Measurements from ENCODE around the gene GRID2.

The GRID2 gene

DNA sequence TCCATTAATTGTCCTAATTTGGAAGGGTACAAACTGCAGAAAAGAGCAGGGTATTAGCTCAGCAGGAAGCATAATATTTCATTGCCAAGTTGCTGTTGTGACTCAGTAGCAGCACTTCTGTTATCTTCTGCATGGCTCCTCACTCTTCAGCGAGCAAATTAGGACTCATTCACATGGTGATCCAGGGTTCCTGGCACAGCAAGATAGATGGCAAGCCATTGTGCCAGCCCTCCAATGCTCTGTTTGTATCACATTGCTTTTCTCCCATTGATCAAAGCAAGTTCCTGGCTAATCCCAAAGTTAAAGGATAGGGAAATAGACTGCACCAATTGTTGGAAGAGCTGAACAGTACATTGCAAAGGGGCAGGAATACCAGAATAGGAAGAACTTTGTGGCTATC lies 1142.3 kb downstream of the GRID2 start:
- DNase-seq, result no peak

DNA sequence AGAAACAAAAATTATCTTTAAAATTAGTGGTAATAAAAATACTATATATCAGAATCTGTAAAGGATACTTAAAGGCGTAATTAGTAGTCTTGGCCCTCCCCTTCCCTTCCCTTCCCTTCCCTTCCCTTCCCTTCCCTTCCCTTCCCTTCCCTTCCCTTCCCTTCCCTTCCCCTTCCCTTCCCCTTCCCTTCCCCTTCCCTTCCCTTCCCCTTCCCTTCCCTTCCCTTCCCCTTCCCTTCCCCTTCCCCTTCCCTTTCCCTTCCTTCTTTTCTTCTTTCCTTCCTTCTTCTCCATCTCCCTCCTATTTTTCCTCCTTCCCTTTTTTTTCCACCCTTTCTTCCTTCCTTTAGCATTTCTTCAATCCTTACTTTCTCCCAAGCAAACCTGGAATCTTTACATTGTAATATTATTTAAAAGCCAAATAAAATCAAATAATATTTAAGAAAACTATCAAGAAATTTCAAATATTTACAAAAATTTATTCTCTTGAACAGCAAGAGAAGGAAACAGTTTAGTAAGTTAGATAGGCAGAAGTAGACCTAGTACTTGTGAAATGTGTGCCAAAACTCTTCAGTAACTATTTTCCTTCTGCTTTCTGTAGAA lies 1145.0 kb downstream of the GRID2 start:
- DNase-seq, result no peak

DNA sequence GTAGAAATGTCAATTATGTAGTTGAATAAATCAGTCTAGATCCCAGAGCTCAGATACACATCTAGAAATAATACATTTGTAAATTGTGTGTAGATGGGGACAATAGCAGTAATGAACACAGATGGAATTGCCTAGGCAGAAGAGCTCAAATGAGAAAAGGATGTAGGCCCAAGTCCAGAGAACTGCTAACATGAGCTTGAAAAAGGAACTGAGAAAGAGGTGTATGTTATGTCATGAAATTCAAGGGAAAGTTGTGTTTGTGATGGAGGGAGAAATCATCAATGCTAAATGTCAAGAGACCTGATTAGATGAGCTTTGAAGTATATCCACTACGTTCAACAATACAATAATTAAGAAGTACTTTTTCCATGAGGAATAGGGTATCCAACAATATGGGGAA lies 1148.2 kb downstream of the GRID2 start:
- no peak for DNase-seq

DNA sequence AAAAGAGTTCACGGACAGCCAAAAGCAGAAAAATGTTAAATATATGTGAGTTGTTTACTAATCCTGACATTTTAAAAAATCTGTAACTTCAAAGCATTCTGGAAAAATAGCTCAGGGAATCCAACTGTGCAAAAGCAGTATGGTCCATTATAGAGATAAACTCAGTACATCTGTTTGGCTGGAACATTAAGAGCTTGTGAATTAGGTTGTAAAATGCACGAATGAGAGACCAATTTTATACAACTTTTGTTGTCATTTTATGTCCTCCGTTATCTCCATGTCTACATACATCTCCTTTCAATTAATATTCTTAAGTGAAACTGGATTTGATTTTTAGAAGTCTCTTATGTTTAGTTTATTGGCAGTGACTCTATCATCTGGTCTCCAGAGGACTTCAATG lies 1157.8 kb downstream of the GRID2 start:
- DNase-seq, result no peak

DNA sequence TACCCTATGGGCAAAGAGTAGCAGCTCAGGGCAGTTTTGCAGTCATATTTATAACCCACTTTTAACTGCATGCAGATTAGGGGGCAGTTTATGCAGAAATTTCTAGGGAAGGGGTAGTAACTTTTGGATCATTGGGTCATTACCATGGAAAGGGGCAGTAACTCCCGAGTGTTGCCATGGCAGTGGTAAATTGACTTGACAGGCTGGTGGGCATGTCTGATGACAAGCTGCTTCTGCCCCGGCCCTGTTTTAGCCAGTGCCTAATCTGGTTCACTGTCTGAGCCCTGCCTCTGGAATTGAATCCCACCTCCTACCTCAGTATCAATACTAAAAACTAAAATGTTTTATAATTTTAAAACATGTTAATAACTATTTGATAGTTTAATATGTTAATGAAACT lies 1162.7 kb downstream of the GRID2 start:
- DNase-seq, result no peak

DNA sequence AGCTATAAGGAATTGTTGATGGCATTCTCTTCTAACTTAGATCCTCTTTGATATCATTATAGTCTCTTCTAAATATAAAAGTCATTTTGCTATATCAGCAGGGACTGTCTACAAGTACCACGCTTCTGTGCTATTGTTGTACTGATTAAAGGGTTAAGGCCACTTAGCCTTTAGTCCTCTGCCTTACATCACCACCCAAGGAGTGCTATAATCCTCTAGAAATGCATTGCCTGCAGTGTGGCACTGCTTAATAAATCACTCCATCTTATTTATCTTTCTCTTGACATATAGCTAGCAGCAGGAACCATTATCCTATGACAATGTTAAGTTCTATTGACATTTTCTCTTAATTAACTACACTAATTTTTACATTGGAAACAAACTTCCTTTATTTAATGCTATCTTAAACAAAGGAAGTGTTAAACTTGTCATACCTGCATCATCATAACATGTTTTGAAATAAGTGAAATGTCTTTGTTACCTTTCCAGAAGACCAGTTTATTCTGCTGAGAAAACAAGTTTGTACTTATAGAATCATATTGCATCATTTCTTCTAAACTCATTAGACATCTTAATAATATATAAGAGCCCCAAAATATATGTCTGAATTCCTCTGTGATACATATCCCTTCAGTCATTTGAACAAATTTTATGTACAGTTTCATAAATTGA lies 1163.9 kb downstream of the GRID2 start:
- no peak for DNase-seq

DNA sequence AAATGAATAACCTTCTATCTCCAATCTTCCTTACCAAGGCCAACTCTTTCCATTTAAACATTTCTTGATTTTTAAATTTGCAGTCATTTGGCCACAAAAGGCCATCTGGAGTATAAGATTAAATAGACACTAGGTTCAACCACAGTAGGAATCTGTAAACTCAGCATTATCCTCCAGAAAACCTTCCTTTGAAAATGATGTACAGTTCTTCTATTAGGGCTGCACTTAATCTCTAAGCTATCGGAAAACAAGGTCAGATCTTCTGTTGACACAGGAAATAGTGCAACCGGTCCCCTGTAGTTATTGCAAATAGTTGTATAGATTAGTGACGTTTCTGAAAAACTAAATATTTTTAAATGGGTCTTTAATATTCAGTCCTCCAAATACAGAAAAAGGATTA lies 1165.8 kb downstream of the GRID2 start:
- DNase-seq, result no peak

DNA sequence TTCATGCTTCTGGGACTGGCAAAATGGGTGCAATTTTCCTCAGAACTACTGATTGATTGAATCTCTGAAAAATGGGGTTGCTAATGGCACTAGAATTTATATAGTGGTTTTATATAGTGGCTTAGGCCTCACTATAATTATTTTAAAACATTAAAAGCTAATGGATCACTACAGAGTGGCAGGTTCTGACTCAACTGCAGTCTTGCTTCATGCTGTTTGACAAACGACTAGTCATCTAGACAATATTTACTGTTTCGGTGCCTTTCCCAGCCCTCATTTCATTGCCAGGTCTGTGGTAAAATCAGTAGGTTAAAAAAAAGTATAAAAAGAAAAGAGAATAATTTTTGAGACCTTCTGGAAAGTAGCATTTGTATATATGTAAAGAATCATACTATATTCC lies 1172.0 kb downstream of the GRID2 start:
- no peak for DNase-seq

DNA sequence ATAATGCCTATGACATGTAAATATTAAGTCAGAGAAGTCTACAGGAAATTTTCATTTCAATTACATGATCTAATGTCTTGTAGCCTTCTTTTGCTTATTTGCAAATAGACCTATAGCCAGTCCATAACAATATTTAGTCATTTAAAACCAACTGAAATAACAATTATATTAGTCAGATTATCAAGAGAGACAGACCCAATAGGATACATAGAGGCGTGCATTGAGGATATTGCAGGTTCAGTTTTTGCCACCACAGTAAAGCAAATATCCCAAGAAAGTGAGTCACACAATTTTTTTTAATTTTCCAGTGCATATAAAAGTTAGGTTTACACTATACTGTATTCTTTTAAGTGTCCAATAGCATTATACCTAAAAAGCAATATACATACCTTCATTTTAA lies 1175.0 kb downstream of the GRID2 start:
- DNase-seq, result no peak

DNA sequence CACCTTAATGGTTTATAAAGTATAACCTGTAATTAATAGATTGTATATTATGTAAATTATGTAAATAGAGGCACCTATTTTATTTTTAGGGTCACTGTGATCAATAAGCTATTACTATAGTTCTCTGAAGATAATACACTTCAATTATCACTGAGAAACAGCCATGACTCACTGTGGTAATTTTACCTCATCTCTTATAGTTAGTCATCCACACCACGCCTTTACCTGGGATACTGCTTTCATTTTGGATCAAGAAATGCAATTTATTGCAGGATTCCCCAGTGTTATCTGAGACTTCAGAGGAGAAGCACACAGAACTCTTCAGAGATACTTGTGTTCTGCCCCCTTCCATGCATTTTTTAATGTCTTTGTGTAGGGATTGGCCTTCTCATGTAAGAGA lies 1176.7 kb downstream of the GRID2 start:
- no peak for DNase-seq

DNA sequence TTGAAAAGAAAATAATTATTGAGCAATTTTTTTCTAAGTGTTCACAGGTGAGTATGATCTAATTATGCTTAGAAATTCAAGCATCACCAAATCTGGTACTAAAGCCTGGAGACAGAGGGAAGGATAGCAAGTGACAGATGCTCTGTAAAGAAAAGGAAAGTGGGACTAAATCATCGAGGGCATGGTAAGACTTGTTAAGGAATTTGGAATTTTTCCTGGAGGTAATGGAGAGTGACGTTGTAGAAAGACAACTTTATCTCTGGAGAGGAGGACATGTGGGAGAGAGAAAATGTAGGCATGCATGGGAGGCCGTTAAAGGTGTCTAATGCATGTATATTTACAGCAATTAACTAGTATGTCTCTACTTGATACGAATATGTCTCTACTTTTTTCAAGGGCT lies 1191.6 kb downstream of the GRID2 start:
- no peak for DNase-seq

DNA sequence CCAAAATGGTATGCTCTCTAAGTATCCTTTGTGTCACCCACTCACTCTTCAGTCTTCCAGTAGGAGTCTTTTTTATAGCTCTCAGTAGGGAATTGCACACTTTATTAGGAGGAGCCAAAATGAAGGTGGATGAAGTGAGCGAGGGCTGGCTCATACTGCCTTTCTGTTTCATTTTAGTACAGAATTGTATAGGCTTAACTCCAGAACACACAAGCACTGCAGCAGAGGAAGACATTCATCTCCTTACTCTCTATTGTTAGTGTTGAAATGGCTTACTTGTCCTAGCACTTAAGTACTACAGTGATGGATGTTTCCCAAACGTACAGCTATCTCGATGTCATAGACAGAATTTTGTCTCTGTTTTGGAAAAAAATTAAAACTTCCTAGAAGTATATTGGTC lies 1197.5 kb downstream of the GRID2 start:
- DNase-seq, result no peak

DNA sequence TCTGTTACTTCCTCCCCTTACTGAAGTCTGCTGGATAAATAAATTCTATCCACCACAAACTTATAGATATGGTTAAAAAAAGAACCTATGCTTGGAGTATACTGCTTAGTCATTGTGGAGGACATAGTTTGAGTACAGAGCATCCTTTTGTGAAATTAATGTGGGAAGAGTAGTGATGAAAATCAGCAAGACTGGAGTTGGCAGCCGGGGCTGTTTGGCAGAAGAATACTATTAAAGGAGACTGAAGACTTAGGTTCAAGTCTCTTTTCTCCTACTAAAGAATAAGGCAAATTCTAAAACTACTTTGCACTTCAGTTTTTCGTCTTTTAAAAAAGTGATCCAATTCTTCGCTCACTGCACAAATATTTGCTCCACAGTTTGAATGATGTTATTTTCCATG lies 1198.2 kb downstream of the GRID2 start:
- no peak for DNase-seq

DNA sequence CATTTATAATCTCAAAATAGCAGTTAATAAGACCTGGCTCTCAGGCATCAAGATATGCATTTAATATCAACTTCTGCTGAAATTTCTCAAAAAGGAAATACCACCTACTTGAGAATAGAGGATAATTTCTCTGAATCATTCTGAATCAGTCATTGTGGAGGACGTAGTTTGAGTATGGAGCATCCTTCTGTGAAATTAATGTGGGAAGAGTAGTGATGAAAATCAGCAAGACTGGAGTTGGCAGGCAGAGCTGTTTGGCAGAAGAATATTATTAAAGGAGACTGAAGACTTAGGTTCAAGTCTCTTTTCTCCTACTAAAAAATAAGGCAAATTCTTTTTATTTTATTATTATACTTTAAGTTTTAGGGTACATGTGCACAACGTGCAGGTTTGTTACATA lies 1199.2 kb downstream of the GRID2 start:
- DNase-seq, result no peak

DNA sequence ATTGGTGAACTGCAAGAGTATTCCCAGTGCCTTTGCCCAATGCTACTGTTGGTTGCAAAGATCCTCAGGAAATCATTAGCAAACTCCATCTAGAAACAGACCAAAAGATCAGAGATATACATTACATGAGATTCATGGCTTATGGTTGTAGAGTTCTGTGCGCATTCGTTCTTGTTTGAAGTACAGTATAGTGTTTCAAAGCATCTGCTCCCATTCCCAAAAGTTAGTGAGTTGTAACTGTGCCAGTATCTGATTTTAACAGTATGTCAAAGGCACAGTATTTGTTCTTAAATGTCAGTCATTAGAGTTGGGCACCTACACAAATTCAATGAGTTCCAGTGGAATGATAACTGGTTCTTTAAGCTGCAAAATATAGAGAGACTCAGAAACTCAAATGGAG lies 1210.1 kb downstream of the GRID2 start:
- no peak for DNase-seq

DNA sequence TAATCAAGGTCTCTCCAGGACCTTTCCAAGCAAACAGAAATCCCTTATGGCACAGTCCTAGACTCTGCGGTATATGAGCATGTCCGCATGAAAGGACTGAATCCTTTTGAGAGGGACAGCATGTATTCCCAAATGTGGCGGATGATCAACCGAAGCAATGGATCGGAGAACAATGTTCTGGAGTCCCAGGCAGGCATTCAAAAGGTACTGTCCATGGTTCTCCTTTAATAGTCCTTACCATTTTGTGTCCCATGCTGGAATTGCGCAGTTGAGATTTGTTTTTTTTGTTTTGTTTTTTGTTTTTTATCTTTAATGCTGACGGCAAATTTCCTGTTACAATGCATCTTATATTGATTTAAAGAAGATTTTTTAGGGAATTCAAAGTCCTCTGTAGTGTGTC lies 1211.4 kb downstream of the GRID2 start:
- DNase-seq, result no peak

DNA sequence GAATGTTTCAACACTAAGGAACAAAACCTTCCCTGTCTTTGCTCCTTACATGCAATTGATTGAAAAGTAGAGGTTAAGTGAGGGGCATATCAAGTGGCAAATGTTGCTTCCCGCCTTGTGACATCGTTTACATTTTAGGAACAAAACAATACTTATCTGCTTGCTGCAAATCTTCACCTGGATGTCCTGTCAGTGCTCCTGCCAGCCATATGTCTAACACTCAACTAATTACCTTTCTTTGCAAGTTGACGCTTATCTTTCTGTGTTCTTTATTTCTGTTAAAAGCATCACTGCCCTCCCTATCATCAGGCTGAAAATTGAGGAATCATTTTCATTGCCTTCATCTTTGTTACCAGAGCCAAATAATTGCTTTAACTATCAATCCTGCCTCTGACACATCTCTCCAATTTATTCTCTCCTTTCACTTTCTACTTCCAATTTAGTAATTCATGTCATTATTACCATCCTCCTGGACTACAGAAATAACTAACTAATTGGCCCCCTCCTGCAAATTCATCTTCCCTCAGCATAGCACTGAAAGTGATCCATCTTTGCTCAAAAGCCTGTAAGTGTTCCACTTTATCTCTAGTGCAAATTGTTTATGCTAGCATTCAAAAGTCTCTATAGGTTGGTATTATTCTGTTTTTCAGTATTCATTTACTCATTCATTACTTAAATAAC lies 1226.1 kb downstream of the GRID2 start:
- DNase-seq, result no peak

DNA sequence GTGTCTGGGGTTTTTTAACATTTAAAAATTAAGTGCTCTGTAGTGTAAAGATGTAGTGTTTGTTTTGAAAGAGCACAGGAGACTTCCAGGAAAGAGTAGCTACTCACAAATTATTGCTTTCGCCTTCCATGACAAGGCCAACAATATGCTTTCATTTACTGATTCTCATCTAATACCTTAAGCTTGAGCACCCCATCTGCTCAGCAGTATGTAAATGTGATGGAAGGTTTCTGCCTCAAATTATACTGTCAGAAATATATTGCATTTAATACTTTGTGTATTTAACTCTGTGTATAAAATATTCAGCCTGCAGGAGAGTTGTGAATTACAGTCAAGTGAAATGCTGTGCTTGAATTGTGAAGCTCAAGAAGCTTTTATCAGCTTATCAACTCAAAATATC lies 1228.5 kb downstream of the GRID2 start:
- DNase-seq, result no peak

DNA sequence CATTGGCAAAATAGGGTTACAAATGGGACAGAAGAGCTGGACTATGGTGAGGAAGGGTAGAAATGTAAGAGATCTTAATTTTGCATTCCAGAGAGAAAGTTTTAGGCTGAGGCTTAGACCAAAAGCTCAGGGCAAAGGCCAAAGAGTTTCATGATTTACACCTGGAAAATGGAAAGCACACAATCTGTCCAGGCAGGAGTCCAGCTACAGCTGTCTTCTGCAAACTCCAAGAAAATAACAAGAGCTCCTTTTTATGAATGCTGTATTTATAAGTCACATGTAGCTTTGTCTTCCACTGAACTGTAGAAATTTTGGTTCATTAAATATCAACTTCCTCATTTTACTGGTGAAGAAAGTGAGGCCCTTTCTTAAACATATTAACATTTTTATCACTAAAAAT lies 1236.8 kb downstream of the GRID2 start:
- DNase-seq, result no peak

DNA sequence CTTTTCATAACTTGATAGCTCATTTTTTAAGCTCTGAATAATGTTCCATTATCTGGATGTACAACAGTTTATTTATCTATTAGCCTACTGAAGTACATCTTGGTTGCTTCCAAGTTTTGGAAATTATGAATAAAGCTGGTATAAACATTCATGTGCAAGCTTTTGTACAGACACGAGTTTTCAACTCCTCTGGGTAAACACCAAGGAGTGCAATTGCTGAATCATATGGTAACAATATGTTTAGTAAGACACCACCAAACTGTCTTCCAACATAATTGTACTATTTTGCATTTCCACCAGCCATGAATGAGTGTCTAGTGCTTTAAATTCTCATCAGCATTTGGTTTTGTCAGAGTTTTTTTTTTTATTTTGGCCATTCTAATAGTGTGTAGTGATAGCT lies 1258.1 kb downstream of the GRID2 start:
- no peak for DNase-seq

DNA sequence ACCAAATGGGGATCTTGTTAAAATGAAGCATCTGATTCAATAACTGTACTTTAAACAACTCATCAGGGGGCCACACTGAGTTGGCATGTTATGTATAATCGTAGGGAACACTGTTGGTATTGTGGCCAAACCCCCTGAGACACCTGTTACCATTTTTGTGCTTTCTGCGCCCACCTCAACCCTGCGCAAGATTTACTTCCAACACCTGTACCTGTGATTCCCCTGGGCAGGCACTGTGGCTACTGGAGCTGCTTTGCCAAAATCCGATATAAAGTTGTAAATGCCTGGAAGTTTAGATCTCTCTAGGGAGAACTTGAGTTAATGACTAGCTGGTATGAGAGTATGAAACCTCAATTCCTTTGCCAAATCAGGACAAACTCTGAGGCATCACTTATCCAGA lies 1265.0 kb downstream of the GRID2 start:
- no peak for DNase-seq

DNA sequence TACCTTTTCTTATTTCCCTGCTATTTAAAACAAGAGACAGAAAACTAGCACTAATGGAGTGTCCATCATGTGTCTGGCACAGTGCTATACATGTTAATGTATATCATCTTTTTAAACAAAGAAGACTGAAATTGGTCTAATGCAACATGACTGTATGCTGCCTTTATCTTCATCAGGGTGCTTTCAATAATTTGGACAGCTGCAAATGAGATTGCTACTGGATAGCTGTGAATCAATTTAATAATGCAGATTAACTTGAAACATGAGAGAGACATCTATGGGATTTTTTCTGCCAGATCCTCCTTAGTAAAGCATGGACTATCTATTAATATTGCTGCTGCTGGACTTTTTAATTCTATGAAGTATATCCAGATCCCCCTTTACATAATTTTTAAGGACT lies 1269.5 kb downstream of the GRID2 start:
- no peak for DNase-seq

DNA sequence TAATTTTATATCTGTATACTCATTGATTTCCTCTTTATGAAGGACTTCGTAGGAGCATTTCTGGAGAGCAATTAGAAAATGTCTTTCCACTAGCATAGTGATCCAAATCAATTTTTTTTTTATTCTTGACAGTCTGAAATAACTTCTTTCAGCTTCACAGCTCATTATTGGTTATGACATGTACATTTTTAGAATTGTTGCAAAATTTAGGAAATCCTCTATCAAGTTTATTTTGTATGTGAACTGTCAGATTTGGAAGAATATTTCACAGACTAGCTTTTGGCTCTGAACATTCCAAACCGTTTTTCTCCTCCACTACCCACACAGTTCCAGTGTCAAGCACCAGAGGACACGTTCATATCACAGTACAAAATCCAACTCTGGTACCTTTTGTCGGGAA lies 1275.2 kb downstream of the GRID2 start:
- DNase-seq, result no peak

DNA sequence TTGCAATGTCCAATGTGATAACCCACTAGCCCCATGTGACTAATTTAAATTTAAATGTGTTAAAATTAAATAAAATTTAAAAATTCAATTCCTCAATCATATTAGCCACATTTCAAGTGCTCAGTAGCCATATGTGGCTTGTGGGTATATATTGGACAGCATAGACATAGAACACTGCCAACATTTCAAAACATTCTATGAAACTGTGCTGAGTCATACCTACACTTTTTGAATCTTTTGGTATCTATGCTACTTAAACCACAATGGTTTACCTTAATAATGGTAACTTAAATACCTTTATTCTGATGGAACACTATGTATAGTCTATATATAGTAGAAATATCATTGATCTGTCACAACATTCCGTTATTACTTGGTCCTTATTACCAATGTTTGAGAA lies 1301.4 kb downstream of the GRID2 start:
- DNase-seq, result no peak

DNA sequence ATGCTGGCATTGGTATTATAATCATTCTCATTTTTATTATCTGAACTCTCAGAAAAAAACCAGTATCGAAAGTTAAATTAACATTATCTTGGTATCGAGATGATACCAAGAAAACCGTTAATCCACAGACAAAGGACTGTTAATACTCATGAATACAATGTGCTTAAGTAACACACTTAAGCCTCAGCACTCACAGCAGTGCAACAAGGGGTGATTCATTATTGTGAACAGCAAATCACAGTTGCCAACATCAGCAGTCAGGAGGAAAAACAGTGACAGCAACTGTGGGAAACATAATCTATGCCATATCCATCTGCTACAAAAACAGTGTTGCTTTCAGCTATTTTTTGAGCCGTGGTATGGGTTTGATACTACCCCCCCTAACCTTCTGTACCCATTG lies 1313.8 kb downstream of the GRID2 start:
- DNase-seq, result no peak

Measured in stimulated activated CD8-positive, alpha-beta memory T cell treated with anti-CD3 and anti-CD28 coated beads, Interleukin-4, amount 100 ng/mL, for 48 hours (primary cell).